GM13976 (cell line): ENCODE data around the gene TSPAN9.

Experiments
- DNase-seq: peaks from one replicate; pipeline ENCODE4 v3.0.0; 2012; ENCODE audit warnings: low spot score
- in situ Hi-C: fragments of 300-500 bp; cut with MboI; formaldehyde crosslinking; loops from one replicate; pipeline ENCODE4 v1.12.0; 2022; ENCODE audit warnings: low sequenced_read_pairs, mixed read lengths, inconsistent platforms; ENCODE audit not compliant: unreplicated experiment
- TF ChIP-seq, protein P1 (sequence below): IDR thresholded peaks from 2 replicates; pipeline ENCODE4 v1.5.1; 2012; ENCODE audit warnings: borderline replicate concordance, mild to moderate bottlenecking; ENCODE audit not compliant: insufficient read depth; ENCODE audit errors: extremely low read depth, missing control alignments, control extremely low read depth

Gene TSPAN9

DNA sequence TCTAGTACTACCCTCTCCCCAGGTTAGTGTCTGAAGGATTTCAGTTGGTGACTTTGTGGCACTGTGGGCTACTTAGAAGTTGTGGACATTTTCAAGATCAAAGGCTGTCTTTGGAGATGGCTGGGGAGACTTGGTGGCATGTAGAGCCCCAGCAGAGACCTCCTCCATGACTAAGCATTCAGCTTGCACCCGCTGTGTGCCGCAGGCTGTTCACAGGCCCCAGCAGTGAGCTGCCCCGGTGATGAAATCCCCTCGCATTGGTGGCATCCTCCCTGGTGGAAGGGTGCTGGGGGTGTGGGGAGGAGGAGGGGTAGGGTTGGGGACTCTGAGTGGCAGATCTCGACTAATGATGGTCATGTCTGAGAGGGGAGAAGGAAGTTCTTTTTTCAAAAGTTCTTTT lies 173.9 kb downstream of the TSPAN9 start:
- in situ Hi-C loops, result no loop called here
- TF ChIP-seq, protein P1, sequence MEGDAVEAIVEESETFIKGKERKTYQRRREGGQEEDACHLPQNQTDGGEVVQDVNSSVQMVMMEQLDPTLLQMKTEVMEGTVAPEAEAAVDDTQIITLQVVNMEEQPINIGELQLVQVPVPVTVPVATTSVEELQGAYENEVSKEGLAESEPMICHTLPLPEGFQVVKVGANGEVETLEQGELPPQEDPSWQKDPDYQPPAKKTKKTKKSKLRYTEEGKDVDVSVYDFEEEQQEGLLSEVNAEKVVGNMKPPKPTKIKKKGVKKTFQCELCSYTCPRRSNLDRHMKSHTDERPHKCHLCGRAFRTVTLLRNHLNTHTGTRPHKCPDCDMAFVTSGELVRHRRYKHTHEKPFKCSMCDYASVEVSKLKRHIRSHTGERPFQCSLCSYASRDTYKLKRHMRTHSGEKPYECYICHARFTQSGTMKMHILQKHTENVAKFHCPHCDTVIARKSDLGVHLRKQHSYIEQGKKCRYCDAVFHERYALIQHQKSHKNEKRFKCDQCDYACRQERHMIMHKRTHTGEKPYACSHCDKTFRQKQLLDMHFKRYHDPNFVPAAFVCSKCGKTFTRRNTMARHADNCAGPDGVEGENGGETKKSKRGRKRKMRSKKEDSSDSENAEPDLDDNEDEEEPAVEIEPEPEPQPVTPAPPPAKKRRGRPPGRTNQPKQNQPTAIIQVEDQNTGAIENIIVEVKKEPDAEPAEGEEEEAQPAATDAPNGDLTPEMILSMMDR, result no peak
- no peak for DNase-seq

DNA sequence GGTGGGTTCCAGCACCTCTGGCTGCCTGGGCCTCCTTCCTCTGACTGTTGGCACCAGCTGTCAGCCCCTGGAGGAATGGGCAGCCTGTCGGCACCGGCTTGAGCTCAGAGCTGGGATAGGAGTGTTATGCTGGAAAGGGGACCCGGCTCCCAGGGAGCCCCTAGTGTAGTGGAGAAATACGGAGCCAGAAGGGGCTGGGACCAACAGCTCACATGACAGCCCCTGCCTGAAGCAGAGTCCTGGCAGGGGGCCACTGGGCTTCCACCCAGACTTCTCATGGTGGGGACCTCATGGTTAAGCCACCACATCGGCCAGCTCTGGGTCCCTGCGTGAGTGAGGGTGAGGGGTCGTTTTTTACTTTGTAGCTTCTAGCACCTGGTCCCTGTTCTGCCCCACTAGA lies 174.5 kb downstream of the TSPAN9 start:
- DNase-seq, result no peak
- in situ Hi-C loops, result no loop called here
- TF ChIP-seq, protein P1, result no peak

DNA sequence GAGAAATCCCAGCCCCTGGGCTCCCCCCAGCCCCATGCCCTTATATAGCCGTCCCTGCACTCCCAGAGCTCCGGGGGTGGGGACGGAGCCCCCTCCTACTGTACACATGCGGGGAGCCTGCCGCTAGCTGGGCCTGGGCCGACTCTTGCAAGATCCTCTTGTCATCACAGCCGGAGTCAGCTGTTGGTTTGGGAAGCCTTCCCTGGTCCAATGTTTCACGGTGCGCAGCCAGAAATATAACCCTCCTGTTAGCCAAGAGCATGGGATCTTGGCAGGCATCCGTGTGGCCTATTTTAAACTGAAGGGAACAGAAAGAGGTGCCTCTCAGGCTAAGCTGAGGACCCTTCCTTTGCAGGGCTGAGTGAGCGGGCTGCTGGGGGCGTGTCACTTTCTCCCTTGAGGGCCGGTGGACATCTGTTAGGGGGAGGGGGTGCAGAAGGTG lies 175.3 kb downstream of the TSPAN9 start:
- TF ChIP-seq, protein P1, result no peak
- in situ Hi-C loops, result no loop called here
- DNase-seq, result no peak

DNA sequence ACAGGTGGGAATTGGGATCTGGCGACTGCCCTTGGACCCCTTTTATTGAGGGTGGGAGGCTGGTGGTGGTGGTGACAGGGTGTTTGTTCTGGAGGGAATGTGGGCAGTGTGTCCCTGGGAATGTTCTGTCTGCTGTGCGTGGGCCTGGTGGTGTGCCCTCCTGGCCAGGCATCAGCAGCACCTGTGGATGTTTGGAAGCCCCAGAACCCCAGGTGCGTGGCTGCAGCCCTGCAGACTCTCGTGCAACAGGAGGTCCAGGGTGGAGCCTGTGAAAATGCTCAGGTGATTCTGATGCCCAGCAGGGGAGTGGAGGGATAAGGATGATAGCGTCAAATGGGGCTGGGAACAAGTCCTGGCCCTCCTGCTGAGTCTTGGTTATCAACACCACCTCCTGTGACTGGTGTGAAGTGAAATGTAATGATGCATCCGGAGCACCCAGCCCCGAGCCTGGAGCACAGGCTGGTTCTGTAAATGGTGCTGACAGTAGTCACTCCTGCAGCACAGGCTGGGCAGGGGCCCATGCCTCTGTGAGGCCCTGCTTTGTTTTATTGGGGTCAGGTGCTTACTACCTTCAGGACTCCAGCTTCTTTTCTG lies 176.6 kb downstream of the TSPAN9 start:
- no peak for DNase-seq
- TF ChIP-seq, protein P1, result no peak
- in situ Hi-C loops, result no loop called here

DNA sequence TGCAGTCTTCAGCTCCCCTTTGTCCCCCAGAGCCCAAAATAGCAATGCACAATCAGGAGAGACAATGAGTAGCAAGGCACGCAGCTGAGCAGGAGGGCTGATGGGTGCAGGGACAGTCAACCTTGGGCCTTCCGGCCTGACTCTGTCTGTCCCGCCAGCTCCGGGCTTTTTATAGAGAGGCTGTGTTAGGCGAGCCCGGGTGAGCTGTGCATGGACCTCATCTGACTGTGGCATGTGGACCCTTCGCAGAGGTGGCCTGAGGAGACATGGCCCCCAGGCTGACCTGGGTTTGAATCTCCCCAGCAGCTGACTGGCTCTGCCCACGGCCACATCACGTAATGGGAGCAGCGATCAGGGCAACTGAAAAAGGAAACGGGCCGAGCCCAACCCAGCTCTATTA lies 177.9 kb downstream of the TSPAN9 start:
- TF ChIP-seq, protein P1, result no peak
- no peak for DNase-seq
- in situ Hi-C loops, result no loop called here

DNA sequence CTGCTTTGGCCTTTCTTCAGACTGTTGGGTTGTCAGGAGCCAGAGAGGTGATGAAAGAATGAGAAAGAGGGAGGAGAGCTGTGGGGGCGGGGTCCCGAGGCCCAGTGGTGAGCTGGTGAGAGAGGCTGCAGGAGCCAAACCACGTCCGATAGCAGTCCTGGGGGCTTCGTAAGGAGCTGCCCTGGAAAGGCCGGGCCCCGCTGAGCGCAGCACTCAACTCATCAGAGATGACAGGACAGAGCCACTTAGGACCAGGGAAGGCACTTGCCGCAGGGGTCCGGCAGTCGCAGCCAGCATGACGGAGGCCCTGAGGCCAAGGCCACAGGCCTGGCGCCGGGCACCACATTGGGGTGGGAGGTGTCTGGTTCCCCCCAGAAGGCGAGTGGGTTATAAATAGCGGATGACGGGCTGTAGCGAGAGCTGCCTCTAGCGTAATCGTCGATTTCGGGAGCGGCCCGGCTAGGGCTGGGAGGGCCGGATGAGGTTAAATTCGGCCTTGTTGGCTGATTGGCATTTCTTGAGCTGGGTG lies 179.0 kb downstream of the TSPAN9 start:
- TF ChIP-seq, protein P1, result no peak
- in situ Hi-C loops, result no loop called here
- no peak for DNase-seq
